T-helper 2 cell treated with Interferon-gamma antibody and Interleukin-4, amounts not matched to agents 5 μg/mL and 100 μg/mL, for 36 hours (primary cell): ENCODE results near the gene SNX30.

Source experiments
- DNase-seq: peaks from one replicate; pipeline ENCODE4 v3.0.0; 2021; ENCODE audit warnings: low spot score
- H3K27ac Mint-ChIP-seq: one replicate; pipeline ENCODE4 v1.8.0; 2021; ENCODE audit warnings: mild to moderate bottlenecking, mixed read lengths
- H3K27me3 Mint-ChIP-seq: one replicate; pipeline ENCODE4 v1.8.0; 2021; ENCODE audit warnings: low read depth, mixed read lengths
- H3K36me3 Mint-ChIP-seq: one replicate; pipeline ENCODE4 v1.8.0; 2021; ENCODE audit warnings: low read depth, mixed read lengths
- H3K4me1 Mint-ChIP-seq: one replicate; pipeline ENCODE4 v1.8.0; 2021; ENCODE audit warnings: low read depth, mixed read lengths
- H3K4me3 Mint-ChIP-seq: one replicate; pipeline ENCODE4 v1.8.0; 2022; ENCODE audit warnings: mild to moderate bottlenecking, moderate library complexity, mixed read lengths
- H3K9me3 Mint-ChIP-seq: one replicate; pipeline ENCODE4 v1.8.0; 2021; ENCODE audit warnings: mixed read lengths

Gene SNX30

GRCh38 chr9:112809906-112810305, 59.3 kb downstream of the SNX30 start:
- no peaks in the 10 kb centered on the region for H3K36me3 Mint-ChIP-seq

DNA sequence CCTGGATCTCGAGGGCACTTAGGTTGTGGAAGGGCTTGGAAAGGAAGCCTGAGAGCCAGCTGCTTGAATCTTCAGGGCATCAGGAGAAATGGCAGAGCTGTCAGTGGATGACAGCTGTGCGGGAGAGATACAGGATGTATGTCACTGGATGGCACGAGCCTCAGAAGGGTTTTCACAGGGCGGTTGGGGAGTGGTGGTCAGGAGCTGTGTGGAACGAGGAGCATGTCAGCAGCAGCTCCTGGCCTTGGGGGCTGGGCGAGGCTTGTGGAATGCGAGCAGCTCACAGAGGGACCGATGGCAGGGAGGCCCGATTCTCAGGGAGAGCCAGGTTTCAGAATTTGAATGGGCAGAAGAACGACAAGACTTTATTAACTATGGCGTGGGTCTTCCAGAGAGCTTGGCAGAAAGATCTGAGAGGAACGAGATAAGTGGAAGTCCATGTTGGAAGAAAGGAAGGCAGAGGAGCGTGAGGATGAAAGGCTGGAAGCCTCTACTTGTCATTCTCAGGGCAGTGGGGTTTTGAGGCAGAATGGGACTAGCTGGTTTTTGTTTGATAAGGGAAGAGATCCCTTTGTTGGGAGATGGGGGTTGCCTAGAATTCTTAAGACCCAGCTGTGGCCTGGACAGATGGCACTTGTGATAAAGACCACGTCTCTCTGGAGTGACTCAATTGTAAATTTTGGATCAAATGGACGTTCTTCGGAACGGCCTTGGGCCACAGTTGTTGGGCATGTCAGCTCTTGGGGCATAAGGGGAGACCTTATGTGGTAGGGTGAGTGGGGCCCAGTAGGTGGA, 60.3 kb downstream of the SNX30 start:
- Mint-ChIP-seq H3K4me1 (no peaks in the 10 kb centered on the region), H3K4me3 (no peak overlapping the region), H3K9me3 (no peaks in the 10 kb centered on the region), H3K27me3 (no peaks in the 10 kb centered on the region), H3K27ac (no peak overlapping the region), H3K36me3 (no peaks in the 10 kb centered on the region)
- no peak for DNase-seq

More at GRCh38 chr9:112809906-112810305, 59.3 kb downstream of the SNX30 start:
- Mint-ChIP-seq H3K4me3 (no peak overlapping the region), H3K27ac (no peak overlapping the region), H3K9me3 (no peaks in the 10 kb centered on the region), H3K4me1 (no peaks in the 10 kb centered on the region), H3K27me3 (no peaks in the 10 kb centered on the region)
- no peak for DNase-seq

DNA sequence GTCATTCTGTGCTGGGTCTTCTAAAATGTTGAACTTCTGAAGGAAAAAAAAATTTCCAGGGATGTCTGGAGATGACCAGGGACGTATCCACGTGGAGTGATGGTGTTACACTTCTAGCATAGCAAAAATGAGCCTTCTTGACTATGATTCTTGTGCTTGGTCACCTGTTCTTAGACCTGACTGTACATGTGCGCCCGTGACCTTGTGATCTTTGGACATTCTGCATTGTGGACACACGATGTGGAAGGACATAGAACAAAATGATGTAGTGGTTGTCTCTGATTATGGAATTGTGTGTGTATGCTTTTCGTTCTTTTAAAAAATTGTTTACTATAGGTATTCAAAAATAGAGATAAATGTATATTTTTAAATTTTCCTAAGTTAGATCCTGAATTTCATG, 61.0 kb downstream of the SNX30 start:
- Mint-ChIP-seq H3K36me3 (no peaks in the 10 kb centered on the region), H3K9me3 (no peaks in the 10 kb centered on the region), H3K27me3 (no peaks in the 10 kb centered on the region), H3K27ac (no peak overlapping the region), H3K4me3 (no peak overlapping the region), H3K4me1 (no peaks in the 10 kb centered on the region)
- DNase-seq: no peak

GRCh38 chr9:112815868-112816267, 65.3 kb downstream of the SNX30 start:
- no peak for DNase-seq
- H3K9me3 Mint-ChIP-seq: no peaks in the 10 kb centered on the region
- no peaks in the 10 kb centered on the region for H3K27me3 Mint-ChIP-seq
- no peaks in the 10 kb centered on the region for H3K36me3 Mint-ChIP-seq
- H3K4me1 Mint-ChIP-seq: no peaks in the 10 kb centered on the region
- no peak overlapping the region for H3K4me3 Mint-ChIP-seq
- no peak overlapping the region for H3K27ac Mint-ChIP-seq

GRCh38 chr9:112817860-112818203, 67.3 kb downstream of the SNX30 start:
- Mint-ChIP-seq H3K27me3 (no peaks in the 10 kb centered on the region), H3K9me3 (no peaks in the 10 kb centered on the region), H3K4me3 (no peak overlapping the region), H3K4me1 (no peaks in the 10 kb centered on the region), H3K27ac (no peak overlapping the region), H3K36me3 (no peaks in the 10 kb centered on the region)
- no peak for DNase-seq

- Mint-ChIP-seq H3K36me3 (no peaks in the 10 kb centered on the region), H3K4me1 (no peaks in the 10 kb centered on the region), H3K9me3 (no peaks in the 10 kb centered on the region), H3K27me3 (no peaks in the 10 kb centered on the region), H3K4me3 (no peak overlapping the region), H3K27ac (no peak overlapping the region)
- DNase-seq: no peak
Measured at GRCh38 chr9:112819635-112820496, 69.3 kb downstream of the SNX30 start.

DNA sequence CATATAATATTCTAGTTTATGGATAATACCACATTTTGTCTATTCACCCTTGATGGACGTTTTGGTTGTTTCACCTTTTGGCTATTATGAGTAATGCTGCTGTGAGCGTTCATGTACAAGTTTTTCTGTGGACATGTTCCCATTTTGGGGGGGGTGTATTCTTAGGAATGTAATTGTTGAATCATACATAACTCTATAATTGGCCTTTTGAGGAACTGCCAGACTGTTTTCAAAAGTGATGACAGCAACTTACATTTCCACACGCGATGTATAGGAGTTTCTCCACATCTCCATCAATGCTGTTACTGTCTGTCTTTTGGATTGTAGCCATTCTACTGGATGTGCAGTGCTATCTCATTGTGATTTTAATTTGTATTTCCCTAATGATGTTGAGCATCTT, 70.3 kb downstream of the SNX30 start:
- H3K9me3 Mint-ChIP-seq: no peaks in the 10 kb centered on the region
- no peak overlapping the region for H3K27ac Mint-ChIP-seq
- H3K27me3 Mint-ChIP-seq: no peaks in the 10 kb centered on the region
- no peaks in the 10 kb centered on the region for H3K4me1 Mint-ChIP-seq
- H3K4me3 Mint-ChIP-seq: no peak overlapping the region
- no peak for DNase-seq
- no peaks in the 10 kb centered on the region for H3K36me3 Mint-ChIP-seq

DNA sequence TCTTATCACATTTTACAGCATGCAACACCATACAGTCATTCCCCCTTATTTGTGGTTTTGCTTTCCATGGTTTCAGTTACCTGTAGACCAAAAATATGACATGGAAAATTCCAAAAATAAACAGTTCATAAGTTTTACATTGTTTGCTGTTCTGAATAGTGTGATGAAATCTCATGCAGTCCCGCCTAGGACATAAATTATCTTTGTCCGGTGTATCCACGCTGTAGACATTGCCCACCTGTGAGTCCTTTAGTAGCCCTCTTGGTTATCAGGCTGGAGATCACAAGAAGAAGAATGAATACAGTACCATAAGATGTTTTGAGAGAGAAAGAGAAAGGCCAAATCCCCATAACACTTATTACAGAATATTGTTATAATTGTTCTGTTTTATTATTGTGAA, 72.1 kb downstream of the SNX30 start:
- H3K36me3 Mint-ChIP-seq: no peaks in the 10 kb centered on the region

DNA sequence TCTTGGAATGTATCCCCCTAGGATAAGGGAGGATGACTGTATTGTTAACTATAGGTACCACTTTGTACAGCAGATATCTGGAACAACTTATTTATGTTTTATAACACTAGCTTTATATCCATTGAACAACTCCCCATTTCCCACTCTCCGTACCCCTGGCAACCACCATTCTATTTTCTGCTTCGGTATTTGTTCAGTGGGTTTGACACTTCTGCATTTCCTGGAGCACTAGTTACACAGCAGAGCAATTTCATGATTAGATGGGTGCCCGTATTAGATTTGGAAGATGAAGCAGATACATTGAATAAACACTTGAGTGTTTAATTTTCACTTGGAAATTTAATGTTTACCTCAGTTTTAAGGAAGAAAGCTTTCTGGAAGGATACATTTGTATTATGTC, 72.7 kb downstream of the SNX30 start:
- Mint-ChIP-seq H3K4me3 (no peak overlapping the region), H3K27me3 (no peaks in the 10 kb centered on the region), H3K36me3 (no peaks in the 10 kb centered on the region), H3K4me1 (no peaks in the 10 kb centered on the region), H3K9me3 (no peaks in the 10 kb centered on the region), H3K27ac (no peak overlapping the region)
- no peak for DNase-seq

More for the DNA sequence above, 72.1 kb downstream of the SNX30 start:
- Mint-ChIP-seq H3K4me3 (no peak overlapping the region), H3K4me1 (no peaks in the 10 kb centered on the region), H3K27me3 (no peaks in the 10 kb centered on the region), H3K9me3 (no peaks in the 10 kb centered on the region), H3K27ac (no peak overlapping the region)
- DNase-seq: no peak

DNA sequence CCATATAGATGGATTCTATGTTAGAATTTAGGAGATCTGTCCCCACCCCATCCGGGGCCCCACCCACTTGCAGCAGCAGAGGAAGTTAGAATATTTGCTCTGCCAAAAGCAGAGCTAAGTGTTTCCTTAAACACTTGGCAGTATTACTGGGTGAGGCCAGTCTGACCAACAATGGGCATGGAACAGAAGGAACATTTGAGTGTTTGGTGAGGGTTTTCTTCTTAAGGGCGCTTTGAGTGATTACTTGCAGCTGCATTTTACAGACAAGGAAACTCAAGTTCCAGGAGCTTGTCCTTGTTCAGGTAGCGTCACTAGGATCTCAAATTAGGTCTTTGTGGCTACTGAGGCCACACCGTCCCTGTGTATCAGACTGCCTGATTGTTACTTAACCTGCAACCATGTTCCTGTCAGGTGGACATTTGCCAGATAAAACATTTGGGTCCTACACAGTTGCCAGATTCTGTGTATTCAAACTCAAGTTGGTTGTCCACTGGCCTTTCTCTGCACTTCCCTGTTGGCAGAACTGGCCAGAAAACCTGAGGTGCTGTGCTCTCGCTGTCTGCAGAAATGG, 80.8 kb downstream of the SNX30 start:
- H3K9me3 Mint-ChIP-seq: no peaks in the 10 kb centered on the region
- no peaks in the 10 kb centered on the region for H3K27me3 Mint-ChIP-seq
- peaks cover 5% of the 10 kb centered on the region for H3K4me1 Mint-ChIP-seq
- no peak overlapping the region for H3K4me3 Mint-ChIP-seq
- DNase-seq: no peak
- no peak overlapping the region for H3K27ac Mint-ChIP-seq
- peaks cover 1% of the 10 kb centered on the region for H3K36me3 Mint-ChIP-seq

GRCh38 chr9:112831969-112832368, 81.4 kb downstream of the SNX30 start:
- no peak for DNase-seq
- no peaks in the 10 kb centered on the region for H3K27me3 Mint-ChIP-seq
- peaks cover 5% of the 10 kb centered on the region for H3K4me1 Mint-ChIP-seq
- no peak overlapping the region for H3K4me3 Mint-ChIP-seq
- peaks cover 1% of the 10 kb centered on the region for H3K36me3 Mint-ChIP-seq
- H3K9me3 Mint-ChIP-seq: no peaks in the 10 kb centered on the region
- H3K27ac Mint-ChIP-seq: no peak overlapping the region

GRCh38 chr9:112833081-112833480, 82.5 kb downstream of the SNX30 start:
- no peak for DNase-seq
- no peaks in the 10 kb centered on the region for H3K27me3 Mint-ChIP-seq
- H3K4me1 Mint-ChIP-seq: peaks cover 5% of the 10 kb centered on the region
- peaks cover 1% of the 10 kb centered on the region for H3K36me3 Mint-ChIP-seq
- no peaks in the 10 kb centered on the region for H3K9me3 Mint-ChIP-seq
- no peak overlapping the region for H3K4me3 Mint-ChIP-seq
- H3K27ac Mint-ChIP-seq: no peak overlapping the region

DNA sequence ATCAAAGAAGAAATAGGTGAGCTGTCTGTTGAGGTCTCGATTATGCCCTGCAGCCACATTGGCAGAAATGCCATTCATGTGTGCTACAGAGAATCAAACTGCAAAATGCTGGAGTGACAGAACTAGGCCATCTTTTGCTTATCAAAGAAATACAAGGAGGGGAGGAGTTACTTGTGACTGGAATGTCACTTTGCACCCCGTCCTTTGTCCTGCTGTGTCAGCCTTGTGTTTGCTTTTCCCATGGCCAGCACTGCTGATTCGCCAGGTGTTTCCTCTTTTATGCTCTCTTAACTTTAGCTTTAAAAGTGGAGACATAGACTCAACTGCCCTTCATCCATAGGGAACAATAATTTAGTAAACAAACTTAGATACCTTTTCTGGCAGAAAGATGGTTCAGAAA, 85.8 kb downstream of the SNX30 start:
- H3K4me3 Mint-ChIP-seq: no peak overlapping the region
- H3K27ac Mint-ChIP-seq: no peak overlapping the region
- H3K27me3 Mint-ChIP-seq: no peaks in the 10 kb centered on the region
- no peak for DNase-seq
- H3K9me3 Mint-ChIP-seq: no peaks in the 10 kb centered on the region
- no peaks in the 10 kb centered on the region for H3K4me1 Mint-ChIP-seq
- H3K36me3 Mint-ChIP-seq: no peaks in the 10 kb centered on the region

DNA sequence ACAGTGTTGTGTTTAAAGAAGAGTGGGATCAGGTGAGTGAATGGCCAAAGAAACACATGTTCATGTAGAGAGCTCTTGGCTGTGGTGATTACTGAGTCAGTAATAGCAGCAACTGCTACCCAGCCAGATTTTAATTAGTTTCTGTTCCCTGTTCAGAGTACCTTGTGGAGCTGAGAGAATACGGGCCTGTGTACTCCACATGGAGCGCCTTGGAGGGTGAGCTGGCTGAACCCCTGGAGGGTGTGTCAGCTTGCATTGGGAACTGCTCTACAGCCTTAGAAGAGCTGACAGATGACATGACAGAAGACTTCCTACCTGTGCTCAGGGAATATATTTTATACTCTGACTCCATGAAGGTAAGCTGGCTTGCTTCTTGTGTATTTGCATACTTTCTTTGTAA, 87.8 kb downstream of the SNX30 start:
- no peaks in the 10 kb centered on the region for H3K4me1 Mint-ChIP-seq
- H3K27me3 Mint-ChIP-seq: no peaks in the 10 kb centered on the region
- H3K27ac Mint-ChIP-seq: no peak overlapping the region
- DNase-seq: no peak
- no peaks in the 10 kb centered on the region for H3K9me3 Mint-ChIP-seq
- no peaks in the 10 kb centered on the region for H3K36me3 Mint-ChIP-seq
- no peak overlapping the region for H3K4me3 Mint-ChIP-seq
